HG02885 (cell line): ENCODE results near the gene SF3B3.
"Not testable (repeated sequence)": the region's sequence is repeated elsewhere in the genome, so short reads cannot be mapped to it uniquely, and the experiment has no call there.

ENCODE experiments used
- ATAC-seq: cut with Tn5 transposase; IDR thresholded peaks from one replicate; pipeline ENCODE4 v1.9.1; 2021; ENCODE audit warnings: mild to moderate bottlenecking; ENCODE audit not compliant: unreplicated experiment, poor library complexity

SF3B3 gene

GRCh38 chr16:70510216-70510615, 13.4 kb upstream of the SF3B3 start:
- no peak for ATAC-seq

GRCh38 chr16:70511833-70512232, 11.8 kb upstream of the SF3B3 start:
- ATAC-seq = no peak

- no peak for ATAC-seq
These were observed 11.2 kb upstream of the SF3B3 start for GRCh38 chr16:70512456-70512855.

GRCh38 chr16:70520612-70521297, 2.9 kb upstream of the SF3B3 start:
- no peak for ATAC-seq

- no peak for ATAC-seq
These were observed 1.2 kb upstream of the SF3B3 start for GRCh38 chr16:70522216-70523075.

- peak; percentile 63 for ATAC-seq
These were observed 407 bp upstream of the SF3B3 start, which contains the start of gene COG4 for GRCh38 chr16:70523076-70523742. Gene COG4 (minus strand): TSS chr16:70523554. CDS start chr16:70523543, 11 bp downstream.

- not testable (repeated sequence) for ATAC-seq
These were observed 796 bp downstream of the SF3B3 start for GRCh38 chr16:70524399-70524825.

- no peak for ATAC-seq
These were observed 2.8 kb downstream of the SF3B3 start for GRCh38 chr16:70526403-70526802.

GRCh38 chr16:70527315-70527996, 3.8 kb downstream of the SF3B3 start:
- no peak for ATAC-seq

- no peak for ATAC-seq
These were observed 5.6 kb downstream of the SF3B3 start for GRCh38 chr16:70529051-70529777.

GRCh38 chr16:70529954-70530353, 6.3 kb downstream of the SF3B3 start:
- not testable (repeated sequence) for ATAC-seq

GRCh38 chr16:70534971-70535370, 11.4 kb downstream of the SF3B3 start:
- no peak for ATAC-seq

GRCh38 chr16:70540994-70541393, 17.4 kb downstream of the SF3B3 start:
- ATAC-seq = no peak

- ATAC-seq = no peak
These were observed 20.9 kb downstream of the SF3B3 start for GRCh38 chr16:70544548-70544947.

GRCh38 chr16:70548936-70549335, 25.3 kb downstream of the SF3B3 start:
- ATAC-seq = no peak

GRCh38 chr16:70550082-70550481, 26.5 kb downstream of the SF3B3 start:
- ATAC-seq = no peak

- no peak for ATAC-seq
These were observed 28.2 kb downstream of the SF3B3 start for GRCh38 chr16:70551788-70552187.

- no peak for ATAC-seq
These were observed 29.1 kb downstream of the SF3B3 start for GRCh38 chr16:70552675-70553074.

GRCh38 chr16:70553645-70554044, 30.0 kb downstream of the SF3B3 start:
- no peak for ATAC-seq

GRCh38 chr16:70556063-70556462, 32.4 kb downstream of the SF3B3 start:
- ATAC-seq = no peak
